Epithelial cell of esophagus (primary cell): ENCODE results near the gene TANC1.

Source experiments
- DNase-seq: peaks from one replicate; pipeline ENCODE4 v3.0.0; 2010; ENCODE audit warnings: low read depth
- H3K4me3 ChIP-seq: 2 replicates; pipeline ENCODE4 v1.5.1; 2011; ENCODE audit warnings: mild to moderate bottlenecking, low read length, control low read depth
- TF ChIP-seq, protein P1 (sequence below): IDR thresholded peaks from 2 replicates; pipeline ENCODE4 v1.5.1; 2011; ENCODE audit warnings: low read depth, mild to moderate bottlenecking, low read length, control low read depth, inconsistent platforms; ENCODE audit not compliant: insufficient read depth; ENCODE audit errors: missing control alignments

TANC1 gene

DNA sequence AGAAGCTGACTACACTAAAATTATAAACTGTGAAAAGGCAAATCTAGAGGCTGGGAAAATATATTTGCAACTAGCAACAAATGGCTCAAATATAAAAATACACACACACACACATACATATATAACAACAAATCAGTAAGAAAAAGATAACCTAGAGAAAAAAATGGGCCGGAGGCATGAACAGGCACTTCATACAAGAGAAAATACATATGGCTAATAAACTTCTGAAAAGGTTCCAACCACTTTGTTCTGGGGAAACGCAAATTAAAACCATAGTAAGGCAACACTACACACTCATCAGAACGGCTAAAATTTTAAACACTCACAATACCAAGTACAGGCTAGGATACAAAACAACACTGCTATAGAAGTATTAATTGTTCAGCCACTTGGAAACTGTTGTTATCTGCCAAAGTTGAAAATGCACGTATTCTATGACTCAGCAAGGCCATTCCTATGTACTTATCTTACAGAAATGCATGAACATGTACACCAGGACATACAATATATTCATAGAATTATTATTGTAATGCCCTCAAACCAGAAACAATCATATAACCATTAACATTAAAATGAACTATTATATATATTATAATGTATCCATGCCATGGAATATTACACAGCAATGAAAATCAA lies 302.4 kb downstream of the TANC1 start:
- no peak overlapping the region for H3K4me3 ChIP-seq
- DNase-seq: no peak
- TF ChIP-seq, protein P1, sequence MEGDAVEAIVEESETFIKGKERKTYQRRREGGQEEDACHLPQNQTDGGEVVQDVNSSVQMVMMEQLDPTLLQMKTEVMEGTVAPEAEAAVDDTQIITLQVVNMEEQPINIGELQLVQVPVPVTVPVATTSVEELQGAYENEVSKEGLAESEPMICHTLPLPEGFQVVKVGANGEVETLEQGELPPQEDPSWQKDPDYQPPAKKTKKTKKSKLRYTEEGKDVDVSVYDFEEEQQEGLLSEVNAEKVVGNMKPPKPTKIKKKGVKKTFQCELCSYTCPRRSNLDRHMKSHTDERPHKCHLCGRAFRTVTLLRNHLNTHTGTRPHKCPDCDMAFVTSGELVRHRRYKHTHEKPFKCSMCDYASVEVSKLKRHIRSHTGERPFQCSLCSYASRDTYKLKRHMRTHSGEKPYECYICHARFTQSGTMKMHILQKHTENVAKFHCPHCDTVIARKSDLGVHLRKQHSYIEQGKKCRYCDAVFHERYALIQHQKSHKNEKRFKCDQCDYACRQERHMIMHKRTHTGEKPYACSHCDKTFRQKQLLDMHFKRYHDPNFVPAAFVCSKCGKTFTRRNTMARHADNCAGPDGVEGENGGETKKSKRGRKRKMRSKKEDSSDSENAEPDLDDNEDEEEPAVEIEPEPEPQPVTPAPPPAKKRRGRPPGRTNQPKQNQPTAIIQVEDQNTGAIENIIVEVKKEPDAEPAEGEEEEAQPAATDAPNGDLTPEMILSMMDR: no peak

DNA sequence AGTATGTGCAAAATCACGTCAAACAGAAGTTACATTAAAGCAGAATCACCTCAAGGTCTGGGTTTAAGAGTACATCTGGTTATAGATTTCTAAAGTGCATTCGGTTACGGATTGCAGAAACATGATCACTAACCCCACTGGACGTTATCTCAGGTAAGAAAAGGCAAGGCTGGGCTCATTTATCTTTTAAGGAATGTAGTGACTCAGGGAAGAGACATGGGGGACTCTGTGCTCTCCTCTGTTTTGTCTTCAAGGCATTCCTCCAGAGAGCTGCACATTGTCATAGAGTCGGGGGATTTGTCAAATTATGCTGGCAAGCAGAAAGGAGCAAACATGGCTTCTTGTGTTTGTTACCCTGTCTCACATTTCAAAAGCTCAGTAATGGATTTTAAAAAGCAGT lies 303.7 kb downstream of the TANC1 start:
- DNase-seq: no peak
- no peak overlapping the region for H3K4me3 ChIP-seq
- TF ChIP-seq, protein P1: no peak

DNA sequence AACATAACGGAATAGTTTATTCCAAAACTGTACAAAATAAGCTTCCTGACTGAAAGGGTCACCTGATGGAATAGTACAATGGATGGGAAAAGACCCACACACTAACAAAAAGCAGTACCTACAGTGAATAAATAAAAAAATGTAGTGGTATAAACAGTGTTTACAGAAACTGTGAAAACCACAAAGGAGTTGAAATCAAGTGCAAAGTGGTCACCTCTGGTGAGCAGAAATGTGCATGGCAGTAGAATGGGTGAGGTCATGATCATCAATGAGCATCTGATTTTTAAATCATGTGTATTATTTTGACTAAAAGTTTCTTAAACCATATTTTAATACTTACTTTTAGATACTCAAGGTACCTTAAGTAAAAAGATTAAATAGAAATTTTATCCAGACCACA lies 306.7 kb downstream of the TANC1 start:
- no peak for DNase-seq
- TF ChIP-seq, protein P1: no peak
- no peak overlapping the region for H3K4me3 ChIP-seq

DNA sequence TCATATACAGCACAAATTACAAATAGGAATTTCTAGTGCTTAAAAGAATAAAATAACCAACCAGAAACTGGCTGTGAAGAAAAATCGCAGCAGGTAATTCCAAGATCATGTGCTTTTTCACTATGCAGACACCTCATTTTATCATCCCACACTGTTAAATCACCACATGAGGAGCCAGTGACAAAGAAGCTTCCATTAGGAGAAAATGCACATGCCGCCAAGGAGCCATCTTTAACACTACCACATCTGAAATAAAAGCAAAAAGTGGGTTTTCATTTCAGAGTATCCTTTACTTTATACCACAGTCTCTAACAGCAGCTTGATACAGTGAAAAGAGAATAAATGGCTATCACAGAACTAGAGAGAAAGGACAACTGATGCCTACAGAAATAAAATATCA lies 311.3 kb downstream of the TANC1 start:
- no peak for DNase-seq
- TF ChIP-seq, protein P1: no peak
- H3K4me3 ChIP-seq: no peak overlapping the region

DNA sequence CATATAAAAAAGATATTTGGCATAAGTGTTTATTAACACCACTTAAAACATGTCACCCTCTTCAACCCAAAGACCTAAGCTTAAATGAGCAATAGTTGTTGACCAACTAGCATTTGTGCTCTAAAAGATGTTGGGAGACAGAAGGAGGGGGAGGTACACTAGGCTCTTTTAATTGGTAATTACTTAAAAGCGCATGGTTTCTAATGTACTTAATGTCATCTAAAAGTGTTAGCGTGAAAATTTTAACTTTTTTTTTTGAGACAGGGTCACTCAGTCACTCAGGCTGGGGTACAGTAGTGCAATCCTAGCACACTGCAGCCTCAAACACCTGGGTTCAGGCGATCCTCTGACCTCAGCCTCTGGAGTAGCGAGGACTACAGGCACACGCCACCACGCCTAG lies 312.6 kb downstream of the TANC1 start:
- DNase-seq: no peak
- H3K4me3 ChIP-seq: no peak overlapping the region
- TF ChIP-seq, protein P1: no peak
